SIG-M5 treated with dmso at 0.1 percent for 504 hours (cell line): ENCODE data around the gene PITPNC1.
"Not testable (repeated sequence)": the region's sequence is repeated elsewhere in the genome, so short reads cannot be mapped to it uniquely, and the experiment has no call there.

Source experiments
- DNase-seq: peaks from one replicate; lab custom pipeline; 2025; ENCODE audit not compliant: unreplicated experiment; lab: John Stamatoyannopoulos, UW

PITPNC1 gene

GRCh38 chr17:67366193-67367157, 10.6 kb upstream of the PITPNC1 start, which contains the start of gene PSMD12:
PSMD12 (minus strand) TSS chr17:67366577; CDS start chr17:67366519, 58 bp downstream.
- DNase-seq, result peak; percentile 91

- no peak for DNase-seq
Measured at GRCh38 chr17:67369676-67370075, 7.4 kb upstream of the PITPNC1 start.

GRCh38 chr17:67372751-67373150, 4.3 kb upstream of the PITPNC1 start:
- no peak for DNase-seq

- DNase-seq, result peak; percentile 95
Measured at GRCh38 chr17:67374329-67375053, 2.6 kb upstream of the PITPNC1 start.

DNA sequence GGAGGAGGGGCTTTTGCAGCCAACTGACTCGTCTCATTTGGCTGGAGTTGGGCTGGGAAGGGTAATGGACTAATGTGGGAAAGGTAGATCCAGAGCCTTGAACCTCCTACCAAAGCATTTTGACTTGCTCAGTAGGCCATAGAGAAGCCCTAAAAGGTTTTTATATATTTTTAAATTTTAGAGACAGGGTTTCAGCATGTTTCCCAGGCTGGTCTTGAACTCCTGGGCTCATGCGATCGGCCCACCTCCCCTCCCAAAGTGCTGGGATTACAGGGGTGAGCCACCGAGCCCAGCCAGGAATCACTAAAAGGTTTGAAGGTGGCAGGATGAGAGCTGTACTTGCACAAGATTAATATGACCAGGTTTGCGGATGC, 2.0 kb upstream of the PITPNC1 start:
- DNase-seq, result no peak

DNA sequence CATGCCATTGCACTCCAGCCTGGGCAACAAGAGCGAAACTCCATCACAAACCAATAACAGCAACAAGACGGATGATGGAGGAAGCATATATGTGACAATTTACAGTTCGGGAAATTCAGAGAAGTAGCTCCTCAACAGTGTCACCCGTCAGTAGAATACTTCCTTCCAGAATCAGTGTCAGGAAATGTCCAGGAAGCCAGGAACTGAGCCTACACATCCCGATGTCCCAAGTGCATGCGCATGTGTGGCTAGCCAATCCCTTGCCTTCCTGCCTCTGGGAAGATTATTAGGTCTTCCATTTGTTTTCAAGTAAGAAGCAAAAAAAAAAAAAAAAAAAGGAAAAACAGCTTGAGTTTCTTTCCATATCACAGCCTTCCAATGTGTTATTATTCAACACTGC, 1.4 kb upstream of the PITPNC1 start:
- DNase-seq, result no peak

DNA sequence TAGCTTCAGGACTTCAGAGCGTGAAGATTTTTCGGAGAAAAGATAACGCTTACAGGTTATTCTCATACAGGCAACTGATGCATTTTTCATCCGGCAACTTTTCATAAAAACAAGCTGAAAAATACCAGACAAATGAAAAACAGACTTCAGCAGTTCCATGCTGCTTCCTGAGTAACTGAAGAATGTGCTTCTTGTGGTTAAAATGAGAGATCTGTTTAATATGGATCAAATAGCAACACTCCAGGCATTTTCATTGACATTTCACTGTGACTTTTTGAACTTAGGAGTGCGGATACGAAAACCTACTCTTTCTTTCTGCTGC, 705 bp upstream of the PITPNC1 start:
- DNase-seq, result no peak

DNA sequence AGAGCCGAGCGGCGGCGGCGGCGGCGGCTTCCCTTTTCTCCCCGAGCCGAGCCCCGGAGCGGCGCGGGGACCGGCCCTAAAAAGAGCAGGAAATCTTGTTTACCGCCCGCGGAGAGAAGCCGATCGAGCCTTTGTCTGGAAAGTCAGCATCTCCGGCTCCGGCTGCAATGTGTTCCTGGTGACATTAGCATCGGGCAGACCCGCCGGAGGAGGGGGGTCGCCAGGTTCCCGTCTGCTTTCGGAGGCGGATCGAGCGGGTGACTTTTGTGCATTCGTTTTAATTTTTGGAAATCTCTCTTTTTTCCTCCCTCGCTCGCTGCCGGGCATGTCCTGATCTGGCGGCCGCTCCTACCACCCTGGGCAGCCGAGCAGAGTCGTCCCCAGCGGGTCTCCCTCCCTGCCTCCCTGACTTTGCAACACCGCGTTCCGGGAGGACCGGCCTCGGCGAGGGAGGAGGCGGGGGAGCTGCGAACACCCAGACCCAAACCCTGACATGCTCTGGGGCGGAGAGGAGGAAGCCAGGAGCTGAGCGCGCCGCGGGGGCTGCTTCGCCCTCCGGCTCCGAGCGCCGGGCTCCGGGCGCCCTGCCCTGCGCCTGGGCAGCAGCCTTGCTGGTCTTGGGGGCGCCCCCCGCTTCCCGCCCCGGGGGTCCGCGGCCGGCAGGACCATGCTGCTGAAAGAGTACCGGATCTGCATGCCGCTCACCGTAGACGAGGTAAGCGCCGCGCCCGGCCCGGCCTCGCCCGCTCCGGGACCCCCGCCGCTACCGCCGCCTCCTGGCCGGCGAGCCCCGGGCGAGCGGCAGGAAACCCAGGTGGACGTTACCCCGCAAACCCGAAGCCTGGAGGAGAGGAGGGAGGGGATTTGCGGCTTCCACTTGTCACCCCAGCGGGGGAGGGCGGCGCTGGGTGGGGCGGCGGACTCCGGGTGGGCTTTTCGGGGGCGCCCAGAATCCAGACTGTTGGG, 690 bp downstream of the PITPNC1 start:
- DNase-seq, result peak; percentile 59

DNA sequence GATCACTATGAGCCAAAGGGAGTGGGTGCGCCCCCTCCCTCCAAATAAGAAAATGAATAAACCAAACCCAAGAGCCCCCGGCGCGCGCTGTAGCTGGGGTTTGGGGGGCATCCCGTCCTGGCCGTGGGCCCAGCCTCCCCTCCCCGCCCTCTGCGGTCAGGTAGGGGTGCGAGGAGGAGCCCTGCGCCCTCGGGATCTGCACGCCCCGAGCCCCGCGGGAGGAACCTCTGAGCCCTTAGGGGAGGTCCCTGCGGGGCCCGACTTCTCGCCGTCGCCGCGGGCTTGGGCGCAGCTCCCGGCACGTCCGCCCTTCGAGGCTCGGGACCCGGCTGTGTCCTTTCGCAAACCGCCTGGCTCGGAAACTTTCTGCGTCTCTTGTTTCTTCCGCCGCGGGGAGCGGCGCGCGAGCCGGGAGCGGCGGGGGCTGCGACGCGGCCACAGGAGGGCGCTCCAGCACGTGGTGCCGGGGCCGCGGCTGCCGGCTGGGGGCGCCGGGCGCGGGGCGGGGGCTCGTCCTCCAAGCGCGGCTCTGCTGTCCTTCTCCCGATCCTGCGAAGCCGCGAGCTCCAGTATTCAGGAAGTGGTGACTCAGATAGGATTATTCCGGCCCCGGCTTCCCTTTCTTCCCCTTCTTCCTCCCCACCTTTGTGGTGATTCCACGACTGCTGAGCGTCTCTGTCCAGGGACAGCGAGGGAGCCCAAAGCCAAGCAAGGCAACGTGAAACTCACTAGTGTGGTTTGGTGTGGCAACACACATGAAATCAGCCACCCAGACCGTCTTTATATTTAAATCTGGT, 1.6 kb downstream of the PITPNC1 start:
- DNase-seq, result peak; percentile 82

GRCh38 chr17:67379251-67379630, 2.2 kb downstream of the PITPNC1 start:
- DNase-seq, result no peak

GRCh38 chr17:67381929-67382257, 4.8 kb downstream of the PITPNC1 start:
- DNase-seq, result no peak

- no peak for DNase-seq
Measured at GRCh38 chr17:67385122-67385988, 8.3 kb downstream of the PITPNC1 start.

DNA sequence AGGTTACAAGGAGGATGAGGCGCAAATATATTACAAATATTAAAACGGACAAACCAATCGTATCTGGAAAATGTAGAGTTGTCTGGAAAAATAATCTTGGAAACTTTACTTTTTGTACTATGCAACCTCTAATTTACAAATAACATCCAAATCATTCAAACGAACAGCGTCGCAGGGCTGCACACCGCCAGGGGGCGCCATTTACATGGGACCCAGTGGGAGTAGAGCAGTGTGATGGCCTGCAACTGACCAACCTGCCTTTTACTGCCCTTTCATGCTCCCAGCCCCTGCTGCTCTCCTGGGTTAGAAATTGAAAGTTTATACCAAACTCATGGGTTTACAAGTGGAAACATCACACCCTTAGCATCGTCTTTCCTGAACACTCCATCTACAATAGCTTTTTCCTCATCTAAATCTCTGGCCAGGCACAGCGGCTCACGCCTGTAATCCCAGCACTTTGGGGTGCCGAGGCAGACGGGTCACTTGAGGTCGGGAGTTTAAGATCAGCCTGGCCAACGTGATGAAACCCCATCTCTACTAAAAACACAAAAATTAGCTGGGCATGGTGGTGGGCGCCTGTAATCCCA, 10.0 kb downstream of the PITPNC1 start:
- peak; percentile 51 for DNase-seq

DNA sequence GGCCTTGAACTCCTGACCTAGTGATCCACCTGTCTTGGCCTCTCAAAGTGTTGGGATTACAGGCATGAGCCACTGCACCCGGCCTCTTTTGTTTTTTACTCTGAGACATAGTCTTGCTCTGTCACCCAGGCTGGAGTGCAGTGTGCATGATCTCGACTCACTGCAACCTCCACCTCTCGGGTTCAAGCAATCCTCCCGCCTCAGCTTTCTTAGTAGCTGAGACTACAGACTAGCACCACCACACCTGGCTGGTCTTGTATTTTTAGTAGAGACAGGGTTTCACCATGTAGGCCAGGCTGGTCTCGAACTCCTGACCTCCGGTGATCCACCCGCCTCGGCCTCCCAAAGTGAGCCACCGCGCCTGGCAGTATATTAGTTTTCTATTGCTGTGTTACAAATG, 11.5 kb downstream of the PITPNC1 start:
- not testable (repeated sequence) for DNase-seq

- no peak for DNase-seq
Measured at GRCh38 chr17:67388986-67389385, 11.9 kb downstream of the PITPNC1 start.

GRCh38 chr17:67390006-67390645, 13.0 kb downstream of the PITPNC1 start:
- no peak for DNase-seq

DNA sequence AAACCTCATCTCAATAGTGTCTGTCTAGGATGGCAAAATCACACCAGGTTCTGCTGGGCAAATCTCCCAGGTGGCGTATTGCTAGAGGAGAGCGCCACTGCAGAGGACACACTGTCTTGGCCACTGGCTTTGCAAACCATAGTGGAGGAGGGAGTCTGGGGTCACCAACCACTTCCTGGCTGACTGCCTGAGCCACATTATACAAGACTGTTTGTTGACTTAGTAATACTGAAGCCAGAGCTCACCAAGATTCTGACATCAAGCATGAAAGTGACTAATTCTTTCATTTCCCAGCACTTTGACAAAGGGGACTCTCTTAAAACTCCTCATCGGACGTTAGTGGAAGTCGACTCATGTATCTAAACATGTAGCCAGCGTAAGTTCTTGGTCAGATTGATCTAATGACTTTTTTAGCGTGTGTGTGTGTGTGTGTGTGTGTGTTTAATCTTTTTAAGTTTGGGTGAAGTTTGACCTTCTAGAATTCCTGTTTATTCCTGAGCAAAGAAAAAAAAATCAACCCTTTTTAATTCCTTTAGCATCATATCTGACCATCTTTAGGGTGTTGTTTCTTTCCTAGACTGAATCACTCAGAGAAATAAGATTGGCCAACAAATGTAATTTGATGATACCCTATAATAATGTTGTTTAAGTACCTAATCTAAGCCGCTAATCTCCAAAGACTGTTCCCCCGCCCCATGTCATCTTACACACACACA, 13.7 kb downstream of the PITPNC1 start:
- DNase-seq, result peak; percentile 66

DNA sequence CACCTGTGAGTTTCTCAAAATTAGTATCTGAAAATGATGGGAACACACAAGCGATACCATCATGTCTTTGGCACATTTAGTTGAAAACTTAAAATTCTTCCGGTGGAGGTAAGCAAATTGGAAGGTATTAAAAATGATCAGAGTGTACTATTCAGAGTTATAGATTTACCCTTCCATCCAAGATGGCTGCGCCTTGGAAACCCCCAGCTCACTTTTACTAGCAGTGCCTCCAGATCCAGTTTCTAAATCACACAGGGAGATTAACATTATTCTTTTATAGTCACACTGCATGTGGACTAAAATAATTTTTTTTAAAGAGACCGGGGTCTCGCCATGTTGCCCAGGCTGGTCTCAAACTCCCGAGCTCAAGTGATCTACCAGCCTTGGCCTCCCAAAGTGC, 15.0 kb downstream of the PITPNC1 start:
- DNase-seq, result no peak
